ENCODE results near the gene RIC3.

Gene RIC3

DNA sequence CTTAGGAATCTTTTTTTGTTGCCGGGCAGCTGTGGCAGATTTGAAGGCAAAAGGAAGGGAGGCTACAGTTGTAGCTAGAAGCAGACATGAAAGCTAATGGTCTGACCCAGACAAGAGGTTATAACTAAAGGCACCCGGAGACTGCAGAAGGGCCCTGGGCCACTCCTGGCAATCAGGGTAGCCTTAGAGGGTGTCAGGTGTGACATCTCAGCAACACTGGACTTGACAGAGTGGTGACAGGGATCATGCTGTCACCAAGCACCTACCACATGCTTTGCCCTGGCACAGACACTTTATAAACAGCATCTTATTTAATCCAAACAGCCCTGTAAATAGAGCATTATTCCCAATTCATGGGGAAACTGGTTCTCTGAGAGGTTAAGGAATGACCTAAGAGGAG is 62.1 kb downstream of the RIC3 start:
- Histone ChIP-seq H3K4me1 (ENCODE audit: control extremely low read depth in 1 of 4, control insufficient read depth in 4 of 4, insufficient read depth in 4 of 4, low read length in 3 of 4) (no peaks in the 10 kb centered on the region), H3K4me3 (ENCODE audit: control insufficient read depth in 1 of 7, extremely low read depth in 1 of 7, insufficient read depth in 4 of 7, low read depth in 2 of 7, low read length in 6 of 7) (no peak overlapping the region), H3K27ac (ENCODE audit: insufficient read depth in 1 of 2, low read depth in 1 of 2, low read length in 2 of 2, poor library complexity in 1 of 2, severe bottlenecking in 2 of 2) (no peak overlapping the region), H3K36me3 (ENCODE audit: control insufficient read depth in 4 of 4, insufficient read depth in 4 of 4, low read length in 3 of 4) (peaks cover 0 to 25% (median 3%) of the 10 kb centered on the region in 4 experiments), H3K9me3 (ENCODE audit: control extremely low read depth in 1 of 5, control insufficient read depth in 4 of 5, insufficient read depth in 2 of 5, low read depth in 1 of 5, low read length in 4 of 5) (no peaks in the 10 kb centered on the region), H3K27me3 (replicated peaks in 2 of 5; ENCODE audit: control insufficient read depth in 4 of 5, insufficient read depth in 5 of 5, low read length in 4 of 5) (peaks cover 0 to 3% (median 0%) of the 10 kb centered on the region in 5 experiments)
- ChIA-PET CTCF (interaction anchor here (1.6 to 9.4 kb wide), 3 partner anchors 8 to 73 kb away, joined by 6 to 107 read pairs (median 23); no protein-coding TSS in a partner anchor), POLR2A (no interaction called here)
- no peak for DNase-seq
- WGBS (ENCODE audit: insufficient coverage): 100% methylated on average over 2 of the region's 2 CpGs

GRCh38 chr11:8105666-8106065 is 63.2 kb downstream of the RIC3 start:
- Histone ChIP-seq H3K4me3 (ENCODE audit: control insufficient read depth in 1 of 7, extremely low read depth in 1 of 7, insufficient read depth in 4 of 7, low read depth in 2 of 7, low read length in 6 of 7) (no peak overlapping the region), H3K36me3 (ENCODE audit: control insufficient read depth in 4 of 4, insufficient read depth in 4 of 4, low read length in 3 of 4) (peaks cover 0 to 27% (median 3%) of the 10 kb centered on the region in 4 experiments), H3K27ac (ENCODE audit: insufficient read depth in 1 of 2, low read depth in 1 of 2, low read length in 2 of 2, poor library complexity in 1 of 2, severe bottlenecking in 2 of 2) (no peak overlapping the region), H3K4me1 (ENCODE audit: control extremely low read depth in 1 of 4, control insufficient read depth in 4 of 4, insufficient read depth in 4 of 4, low read length in 3 of 4) (no peaks in the 10 kb centered on the region), H3K9me3 (ENCODE audit: control extremely low read depth in 1 of 5, control insufficient read depth in 4 of 5, insufficient read depth in 2 of 5, low read depth in 1 of 5, low read length in 4 of 5) (no peaks in the 10 kb centered on the region), H3K27me3 (replicated peaks in 2 of 5; ENCODE audit: control insufficient read depth in 4 of 5, insufficient read depth in 5 of 5, low read length in 4 of 5) (peaks cover 0 to 3% (median 0%) of the 10 kb centered on the region in 5 experiments)
- DNase-seq: no peak
- 100% methylated on average over 3 of the region's 3 CpGs for WGBS (ENCODE audit: insufficient coverage)
- ChIA-PET POLR2A (no interaction called here), CTCF (interaction anchor here (9.4 to 21.2 kb wide), 2 partner anchors 17 to 98 kb away, joined by 107 to 429 read pairs; no protein-coding TSS in a partner anchor)

DNA sequence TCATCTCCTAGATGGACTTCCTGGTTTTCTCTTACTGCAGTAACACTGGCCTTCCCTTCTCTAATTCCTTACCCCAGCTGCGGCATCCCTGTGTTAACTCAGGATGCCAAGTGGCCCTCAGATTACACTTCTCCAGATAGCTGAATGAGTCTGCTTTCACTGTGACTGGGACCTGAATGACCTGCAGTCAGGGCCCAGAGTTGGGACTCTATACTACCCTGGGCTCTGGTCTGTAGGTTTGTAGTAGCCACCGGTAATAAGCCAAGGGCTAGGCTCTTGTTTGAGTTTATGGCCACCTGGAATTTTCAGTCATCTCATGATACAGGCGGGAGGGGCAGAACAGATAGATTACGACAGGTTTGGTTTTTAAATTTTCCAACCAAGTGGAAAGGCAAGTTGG is 63.7 kb downstream of the RIC3 start:
- ChIA-PET POLR2A (no interaction called here), CTCF (interaction anchor here (9.4 to 21.2 kb wide), 2 partner anchors 16 to 98 kb away, joined by 107 to 429 read pairs; no protein-coding TSS in a partner anchor)
- no peak overlapping the region for H3K27ac ChIP-seq (ENCODE audit: insufficient read depth in 1 of 2, low read depth in 1 of 2, low read length in 2 of 2, poor library complexity in 1 of 2, severe bottlenecking in 2 of 2)
- 100% methylated on average over 3 of the region's 4 CpGs for WGBS (ENCODE audit: insufficient coverage)
- no peaks in the 10 kb centered on the region for H3K4me1 ChIP-seq (ENCODE audit: control extremely low read depth in 1 of 4, control insufficient read depth in 4 of 4, insufficient read depth in 4 of 4, low read length in 3 of 4)
- no peak overlapping the region for H3K4me3 ChIP-seq (ENCODE audit: control insufficient read depth in 1 of 7, extremely low read depth in 1 of 7, insufficient read depth in 4 of 7, low read depth in 2 of 7, low read length in 6 of 7)
- H3K9me3 ChIP-seq (ENCODE audit: control extremely low read depth in 1 of 5, control insufficient read depth in 4 of 5, insufficient read depth in 2 of 5, low read depth in 1 of 5, low read length in 4 of 5): no peaks in the 10 kb centered on the region
- H3K27me3 ChIP-seq (replicated peaks in 2 of 5; ENCODE audit: control insufficient read depth in 4 of 5, insufficient read depth in 5 of 5, low read length in 4 of 5): peaks cover 0 to 3% (median 0%) of the 10 kb centered on the region in 5 experiments
- no peak for DNase-seq
- peaks cover 0 to 28% (median 3%) of the 10 kb centered on the region in 4 experiments for H3K36me3 ChIP-seq (ENCODE audit: control insufficient read depth in 4 of 4, insufficient read depth in 4 of 4, low read length in 3 of 4)

DNA sequence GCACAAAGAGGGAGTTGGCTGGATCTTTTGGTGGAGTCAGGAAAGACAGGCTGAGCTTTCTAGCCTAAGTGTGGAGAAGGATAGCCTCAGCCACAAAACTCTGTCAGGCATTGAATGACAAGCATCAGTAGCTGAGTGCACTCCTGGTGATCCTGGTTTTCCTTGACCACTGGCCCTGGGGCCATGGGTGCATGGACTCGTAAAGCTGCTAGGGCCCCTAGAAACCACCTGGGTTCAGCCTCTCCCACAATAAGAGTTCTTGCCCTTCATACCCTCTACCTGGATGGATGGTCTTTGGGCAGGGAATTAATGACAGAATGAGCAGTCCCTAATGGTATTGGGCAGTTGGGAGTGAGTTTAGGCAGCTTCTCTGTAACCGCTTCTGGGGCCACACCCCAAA is 64.9 kb downstream of the RIC3 start:
- CTCF ChIA-PET: interaction anchor here (0.9 to 21.2 kb wide), 5 partner anchors 9 to 97 kb away, joined by 3 to 429 read pairs (median 6); no protein-coding TSS in a partner anchor
- no CpG with 5 or more reads among the region's 2 CpGs for WGBS (ENCODE audit: insufficient coverage)
- Histone ChIP-seq H3K4me3 (ENCODE audit: control insufficient read depth in 1 of 7, extremely low read depth in 1 of 7, insufficient read depth in 4 of 7, low read depth in 2 of 7, low read length in 6 of 7) (no peak overlapping the region), H3K27ac (ENCODE audit: insufficient read depth in 1 of 2, low read depth in 1 of 2, low read length in 2 of 2, poor library complexity in 1 of 2, severe bottlenecking in 2 of 2) (no peak overlapping the region), H3K4me1 (ENCODE audit: control extremely low read depth in 1 of 4, control insufficient read depth in 4 of 4, insufficient read depth in 4 of 4, low read length in 3 of 4) (no peaks in the 10 kb centered on the region), H3K9me3 (ENCODE audit: control extremely low read depth in 1 of 5, control insufficient read depth in 4 of 5, insufficient read depth in 2 of 5, low read depth in 1 of 5, low read length in 4 of 5) (no peaks in the 10 kb centered on the region), H3K36me3 (ENCODE audit: control insufficient read depth in 4 of 4, insufficient read depth in 4 of 4, low read length in 3 of 4) (peaks cover 0 to 20% (median 3%) of the 10 kb centered on the region in 4 experiments), H3K27me3 (replicated peaks in 2 of 5; ENCODE audit: control insufficient read depth in 4 of 5, insufficient read depth in 5 of 5, low read length in 4 of 5) (peaks cover 0 to 3% (median 0%) of the 10 kb centered on the region in 5 experiments)
- POLR2A ChIA-PET: no interaction called here
- no peak for DNase-seq

DNA sequence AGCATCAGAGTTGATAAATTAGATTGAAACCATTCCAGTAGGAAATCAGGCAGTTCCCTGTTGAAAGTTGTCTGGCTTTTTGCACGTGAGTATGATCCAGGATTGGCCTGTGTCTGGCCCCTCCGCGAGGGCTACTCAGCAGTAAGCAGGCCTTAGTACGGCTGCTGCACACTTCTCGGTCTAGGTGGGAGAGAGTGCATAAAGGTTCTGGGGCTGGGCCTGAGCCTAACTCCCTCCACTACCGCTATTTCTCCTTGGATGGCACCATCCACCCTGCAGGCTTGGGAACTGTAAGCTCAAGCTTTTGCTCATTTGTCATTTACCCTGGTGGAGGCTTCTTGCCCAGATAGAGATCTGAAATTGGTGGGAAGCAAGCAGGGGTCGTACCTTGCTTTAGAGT is 65.9 kb downstream of the RIC3 start:
- Histone ChIP-seq H3K4me3 (ENCODE audit: control insufficient read depth in 1 of 7, extremely low read depth in 1 of 7, insufficient read depth in 4 of 7, low read depth in 2 of 7, low read length in 6 of 7) (no peak overlapping the region), H3K9me3 (ENCODE audit: control extremely low read depth in 1 of 5, control insufficient read depth in 4 of 5, insufficient read depth in 2 of 5, low read depth in 1 of 5, low read length in 4 of 5) (no peaks in the 10 kb centered on the region), H3K36me3 (ENCODE audit: control insufficient read depth in 4 of 4, insufficient read depth in 4 of 4, low read length in 3 of 4) (peaks cover 0 to 18% (median 3%) of the 10 kb centered on the region in 4 experiments), H3K27ac (ENCODE audit: insufficient read depth in 1 of 2, low read depth in 1 of 2, low read length in 2 of 2, poor library complexity in 1 of 2, severe bottlenecking in 2 of 2) (no peak overlapping the region), H3K27me3 (replicated peaks in 2 of 5; ENCODE audit: control insufficient read depth in 4 of 5, insufficient read depth in 5 of 5, low read length in 4 of 5) (peaks cover 0 to 6% (median 0%) of the 10 kb centered on the region in 5 experiments), H3K4me1 (ENCODE audit: control extremely low read depth in 1 of 4, control insufficient read depth in 4 of 4, insufficient read depth in 4 of 4, low read length in 3 of 4) (no peaks in the 10 kb centered on the region)
- DNase-seq: no peak
- CTCF ChIA-PET: interaction anchor here (0.7 to 21.2 kb wide), 7 partner anchors 8 to 1345 kb away, joined by 3 to 429 read pairs (median 4); no protein-coding TSS in a partner anchor
- POLR2A ChIA-PET: no interaction called here
- WGBS (ENCODE audit: insufficient coverage): 85% methylated on average over 5 of the region's 7 CpGs

- POLR2A ChIA-PET: no interaction called here
- H3K27me3 ChIP-seq (replicated peaks in 2 of 5; ENCODE audit: control insufficient read depth in 4 of 5, insufficient read depth in 5 of 5, low read length in 4 of 5): peaks cover 0 to 6% (median 0%) of the 10 kb centered on the region in 5 experiments
- H3K9me3 ChIP-seq (ENCODE audit: control extremely low read depth in 1 of 5, control insufficient read depth in 4 of 5, insufficient read depth in 2 of 5, low read depth in 1 of 5, low read length in 4 of 5): no peaks in the 10 kb centered on the region
- H3K4me1 ChIP-seq (ENCODE audit: control extremely low read depth in 1 of 4, control insufficient read depth in 4 of 4, insufficient read depth in 4 of 4, low read length in 3 of 4): no peaks in the 10 kb centered on the region
- H3K4me3 ChIP-seq (ENCODE audit: control insufficient read depth in 1 of 7, extremely low read depth in 1 of 7, insufficient read depth in 4 of 7, low read depth in 2 of 7, low read length in 6 of 7): no peak overlapping the region
- peaks cover 0 to 18% (median 3%) of the 10 kb centered on the region in 4 experiments for H3K36me3 ChIP-seq (ENCODE audit: control insufficient read depth in 4 of 4, insufficient read depth in 4 of 4, low read length in 3 of 4)
- no peak for DNase-seq
- CTCF ChIA-PET: interaction anchor here (0.7 to 21.2 kb wide), 6 partner anchors 8 to 1344 kb away, joined by 3 to 429 read pairs (median 4); no protein-coding TSS in a partner anchor
- no peak overlapping the region for H3K27ac ChIP-seq (ENCODE audit: insufficient read depth in 1 of 2, low read depth in 1 of 2, low read length in 2 of 2, poor library complexity in 1 of 2, severe bottlenecking in 2 of 2)
Measured at GRCh38 chr11:8102296-8102915, 66.4 kb downstream of the RIC3 start.

GRCh38 chr11:8101421-8101820 is 67.4 kb downstream of the RIC3 start:
- Histone ChIP-seq H3K4me3 (ENCODE audit: control insufficient read depth in 1 of 7, extremely low read depth in 1 of 7, insufficient read depth in 4 of 7, low read depth in 2 of 7, low read length in 6 of 7) (no peak overlapping the region), H3K9me3 (ENCODE audit: control extremely low read depth in 1 of 5, control insufficient read depth in 4 of 5, insufficient read depth in 2 of 5, low read depth in 1 of 5, low read length in 4 of 5) (no peaks in the 10 kb centered on the region), H3K27ac (ENCODE audit: insufficient read depth in 1 of 2, low read depth in 1 of 2, low read length in 2 of 2, poor library complexity in 1 of 2, severe bottlenecking in 2 of 2) (no peak overlapping the region), H3K27me3 (replicated peaks in 2 of 5; ENCODE audit: control insufficient read depth in 4 of 5, insufficient read depth in 5 of 5, low read length in 4 of 5) (peaks cover 0 to 6% (median 0%) of the 10 kb centered on the region in 5 experiments), H3K36me3 (ENCODE audit: control insufficient read depth in 4 of 4, insufficient read depth in 4 of 4, low read length in 3 of 4) (peaks cover 0 to 16% (median 3%) of the 10 kb centered on the region in 4 experiments), H3K4me1 (ENCODE audit: control extremely low read depth in 1 of 4, control insufficient read depth in 4 of 4, insufficient read depth in 4 of 4, low read length in 3 of 4) (no peaks in the 10 kb centered on the region)
- POLR2A ChIA-PET: no interaction called here
- DNase-seq: no peak
- CTCF ChIA-PET: interaction anchor here (1.5 to 21.2 kb wide), 4 partner anchors 13 to 94 kb away, joined by 4 to 429 read pairs (median 56); no protein-coding TSS in a partner anchor
- 99% methylated on average over 8 of the region's 11 CpGs for WGBS (ENCODE audit: insufficient coverage)
